ENCODE measurements around the gene PLXNA4. TPM values are rescaled to one million over a fixed set of nuclear protein-coding genes. Genes with fewer than 3 reads are reported as not detected.

The PLXNA4 gene
- total and polyA plus RNA-seq, 12 donors = 0.83 to 17.0 (median 11.5) TPM

DNA sequence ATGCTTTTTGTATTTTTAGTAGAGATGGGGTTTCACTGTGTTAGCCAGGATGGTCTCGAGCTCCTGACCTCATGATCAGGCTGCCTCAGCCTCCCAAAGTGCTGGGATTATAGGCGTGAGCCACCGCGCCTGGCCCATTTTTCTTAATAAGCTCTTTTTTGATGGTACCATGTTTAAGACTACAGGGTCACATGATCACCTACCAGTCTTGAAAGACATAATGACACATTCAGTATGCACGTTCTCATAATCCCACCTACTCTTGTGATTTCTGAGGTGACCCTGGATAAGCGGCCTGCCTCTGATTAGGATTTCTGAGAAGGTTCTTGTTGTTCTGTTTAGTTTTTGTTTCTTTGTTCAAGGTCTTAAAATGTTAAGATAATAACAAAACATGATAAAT, 43.7 kb upstream of the PLXNA4 start:
- WGBS, 2 donors = 95 to 96% methylated on average over 6 of the region's 6 CpGs
- ATAC-seq = no peak
- TF ChIP-seq, protein P1, sequence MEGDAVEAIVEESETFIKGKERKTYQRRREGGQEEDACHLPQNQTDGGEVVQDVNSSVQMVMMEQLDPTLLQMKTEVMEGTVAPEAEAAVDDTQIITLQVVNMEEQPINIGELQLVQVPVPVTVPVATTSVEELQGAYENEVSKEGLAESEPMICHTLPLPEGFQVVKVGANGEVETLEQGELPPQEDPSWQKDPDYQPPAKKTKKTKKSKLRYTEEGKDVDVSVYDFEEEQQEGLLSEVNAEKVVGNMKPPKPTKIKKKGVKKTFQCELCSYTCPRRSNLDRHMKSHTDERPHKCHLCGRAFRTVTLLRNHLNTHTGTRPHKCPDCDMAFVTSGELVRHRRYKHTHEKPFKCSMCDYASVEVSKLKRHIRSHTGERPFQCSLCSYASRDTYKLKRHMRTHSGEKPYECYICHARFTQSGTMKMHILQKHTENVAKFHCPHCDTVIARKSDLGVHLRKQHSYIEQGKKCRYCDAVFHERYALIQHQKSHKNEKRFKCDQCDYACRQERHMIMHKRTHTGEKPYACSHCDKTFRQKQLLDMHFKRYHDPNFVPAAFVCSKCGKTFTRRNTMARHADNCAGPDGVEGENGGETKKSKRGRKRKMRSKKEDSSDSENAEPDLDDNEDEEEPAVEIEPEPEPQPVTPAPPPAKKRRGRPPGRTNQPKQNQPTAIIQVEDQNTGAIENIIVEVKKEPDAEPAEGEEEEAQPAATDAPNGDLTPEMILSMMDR (IDR thresholded peaks at IDR 0.05) = no peak
- DNase-seq = no peak
- H3K36me3 ChIP-seq = no peaks in the 10 kb centered on the region
- no peak overlapping the region for H3K27ac ChIP-seq
- H3K4me1 ChIP-seq = peaks cover 0 to 3% (median 0%) of the 10 kb centered on the region in 9 donors
- no peaks in the 10 kb centered on the region for H3K9me3 ChIP-seq
- H3K27me3 ChIP-seq = peaks cover 0 to 4% (median 0%) of the 10 kb centered on the region in 7 donors
- no peak overlapping the region for H3K4me3 ChIP-seq
- intact Hi-C loops (cut with DNase I) = no loop called here

DNA sequence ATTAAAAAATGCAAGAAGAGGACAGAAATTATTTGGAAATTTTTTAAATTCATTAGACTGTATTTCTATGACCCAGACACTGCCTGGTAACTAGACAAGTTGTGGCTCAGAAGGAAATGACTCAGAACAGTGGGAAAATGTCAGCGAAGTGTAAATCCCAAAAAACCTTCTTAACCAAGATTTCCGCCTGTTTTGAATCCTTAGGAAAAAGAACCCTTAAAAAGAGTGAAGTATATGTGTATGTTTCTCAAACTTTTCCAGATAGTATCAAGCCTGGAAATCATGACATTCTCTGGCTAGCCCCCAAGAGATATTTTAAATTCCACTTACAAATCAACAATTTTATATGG, 42.7 kb upstream of the PLXNA4 start:
- H3K36me3 ChIP-seq = no peaks in the 10 kb centered on the region
- intact Hi-C loops (cut with DNase I) = no loop called here
- no peak overlapping the region for H3K4me3 ChIP-seq
- no peak overlapping the region for H3K27ac ChIP-seq
- H3K27me3 ChIP-seq = peaks cover 0 to 5% (median 0%) of the 10 kb centered on the region in 7 donors
- peaks cover 0 to 7% (median 0%) of the 10 kb centered on the region in 9 donors for H3K4me1 ChIP-seq
- no peak for DNase-seq
- ATAC-seq = no peak
- TF ChIP-seq, protein P1 (IDR thresholded peaks at IDR 0.05) = no peak
- 79 to 85% methylated on average over 2 of the region's 2 CpGs for WGBS, 2 donors
- no peaks in the 10 kb centered on the region for H3K9me3 ChIP-seq

DNA sequence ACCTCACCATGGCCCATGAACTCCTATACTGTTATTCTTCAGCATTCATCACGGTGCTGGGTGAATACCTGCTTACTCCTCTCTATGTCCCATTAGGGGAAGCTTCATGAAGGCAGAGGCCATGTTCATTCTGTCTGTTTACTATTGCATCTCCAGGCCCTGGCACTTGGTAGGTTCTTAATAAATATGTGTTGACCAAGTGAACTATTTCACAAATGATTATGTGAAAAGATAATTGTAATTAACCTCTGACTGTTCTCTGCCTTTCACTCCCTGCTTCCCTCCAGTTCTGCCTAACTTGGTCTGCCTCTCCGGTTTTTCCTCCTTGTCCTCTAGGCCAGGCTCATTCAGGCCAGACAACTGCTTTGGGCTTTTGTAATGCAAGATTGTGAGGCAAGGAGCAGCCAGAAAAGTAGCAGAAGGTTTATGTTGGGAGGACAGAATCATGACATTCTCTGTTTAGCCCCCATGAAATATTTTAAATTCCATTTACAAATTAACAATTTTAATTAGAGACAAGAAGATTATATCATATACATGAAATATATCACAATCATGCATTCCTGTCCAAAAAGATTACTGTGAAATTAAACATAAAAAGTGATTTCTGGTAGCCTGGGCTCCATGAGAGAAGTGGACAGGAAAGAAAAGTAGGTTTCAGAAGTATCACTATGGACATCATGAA, 42.1 kb upstream of the PLXNA4 start:
- intact Hi-C loops (cut with DNase I) = no loop called here
- DNase-seq (no peak), ATAC-seq (no peak)
- Histone ChIP-seq H3K27me3 (peaks cover 0 to 5% (median 0%) of the 10 kb centered on the region in 7 donors), H3K36me3 (no peaks in the 10 kb centered on the region), H3K27ac (no peak overlapping the region), H3K4me3 (no peak overlapping the region), H3K4me1 (peaks cover 0 to 7% (median 0%) of the 10 kb centered on the region in 9 donors), H3K9me3 (no peaks in the 10 kb centered on the region)
- WGBS, 2 donors = 76 to 77% methylated on average over 2 of the region's 2 CpGs
- TF ChIP-seq, protein P1 (IDR thresholded peaks at IDR 0.05) = no peak

DNA sequence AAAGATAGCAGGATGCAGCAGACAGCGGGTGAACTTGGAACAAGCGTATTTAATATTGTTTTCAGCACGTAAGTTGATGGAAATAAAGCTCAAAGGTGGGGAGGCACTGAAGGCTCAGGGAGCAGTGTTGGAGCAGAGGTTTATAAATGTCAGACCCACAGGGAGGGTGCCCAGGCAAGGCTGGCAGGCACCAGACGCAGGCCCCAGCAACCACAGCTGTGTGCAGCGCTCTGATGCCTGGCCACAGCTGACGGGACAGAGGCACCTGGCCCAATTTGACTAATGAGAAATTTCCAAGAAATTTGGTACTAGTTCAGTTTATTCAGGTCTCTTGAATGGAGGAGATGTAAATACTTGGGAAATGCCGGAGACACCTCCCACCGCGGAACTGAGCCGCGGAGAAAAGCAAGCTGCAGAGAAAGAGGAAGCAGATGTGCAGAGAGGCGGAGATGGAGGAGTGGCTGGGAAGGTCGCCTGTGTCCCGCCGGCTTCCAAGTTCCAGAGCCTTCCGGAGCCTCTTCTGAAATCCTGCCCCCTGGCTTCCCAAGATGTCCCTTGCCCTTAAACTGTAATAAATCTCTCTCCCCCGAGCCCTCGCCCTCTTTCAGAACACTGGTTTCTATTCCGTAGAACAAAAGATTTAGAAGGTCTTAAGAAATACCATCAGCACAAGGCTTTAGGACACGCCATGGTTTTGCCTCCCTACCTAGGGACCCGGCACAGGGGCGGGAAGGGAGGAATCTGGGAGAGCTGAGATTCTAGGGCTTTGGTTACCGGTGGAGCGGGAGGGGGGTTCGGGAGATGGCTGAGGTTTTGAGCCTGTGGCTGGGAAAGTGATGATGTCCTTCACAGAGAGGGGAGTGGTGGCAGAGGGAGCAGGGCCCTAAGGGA, 38.4 kb upstream of the PLXNA4 start:
- TF ChIP-seq, protein P1 (IDR thresholded peaks at IDR 0.05) = peak in 6 of 9 donors; percentile 11 to 49 (median 26)
- H3K36me3 ChIP-seq = no peaks in the 10 kb centered on the region
- H3K4me3 ChIP-seq = peak overlapping the region in 8 of 10 donors; percentile 9 to 44 (median 34)
- peaks cover 0 to 15% (median 1%) of the 10 kb centered on the region in 9 donors for H3K4me1 ChIP-seq
- WGBS, 2 donors = 31 to 34% methylated on average over 25 of the region's 25 CpGs
- no peaks in the 10 kb centered on the region for H3K9me3 ChIP-seq
- intact Hi-C loops (cut with DNase I) = no loop called here
- peak; percentile 33 to 40 for DNase-seq
- peaks cover 0 to 5% (median 0%) of the 10 kb centered on the region in 7 donors for H3K27me3 ChIP-seq
- ATAC-seq = peak in 7 of 8 donors; percentile 58 to 84 (median 77)
- H3K27ac ChIP-seq = no peak overlapping the region

All from heart right ventricle (tissue), 16 donors.